H1 (cell line): ENCODE results near the gene ANKRD50.

ENCODE experiments used
- CHD1 ChIP-seq: IDR thresholded peaks from 2 replicates; pipeline ENCODE4 v1.6.1; 2012; ENCODE audit warnings: low read depth, low read length, improper control_type of control experiment
- CREB1 ChIP-seq: IDR thresholded peaks from 2 replicates; pipeline ENCODE4 v1.6.1; 2012; ENCODE audit warnings: inconsistent platforms
- EGR1 ChIP-seq: IDR thresholded peaks from 2 replicates; pipeline ENCODE4 v1.6.1; 2011; ENCODE audit warnings: low read depth, low read length, borderline replicate concordance
- EP300 ChIP-seq, 2 experiments: IDR thresholded peaks; 1 replicate in 1 of 2; 2 replicates in 1 of 2; pipeline ENCODE4 v1.6.1; 2011 to 2012; ENCODE audit warnings: low read depth in 2 of 2, low read length in 2 of 2, mild to moderate bottlenecking in 2 of 2, borderline replicate concordance in 1 of 2, inconsistent platforms in 1 of 2, moderate library complexity in 1 of 2
- GABPA ChIP-seq: IDR thresholded peaks from 2 replicates; pipeline ENCODE4 v1.6.1; 2011; ENCODE audit warnings: mild to moderate bottlenecking, low read length, moderate library complexity, borderline replicate concordance; ENCODE audit not compliant: insufficient read depth
- POLR2A ChIP-seq, 2 experiments: IDR thresholded peaks; 1 replicate in 1 of 2; 2 replicates in 1 of 2; pipeline ENCODE4 v1.6.1; 2011; ENCODE audit warnings: low read depth in 2 of 2, low read length in 2 of 2, mild to moderate bottlenecking in 2 of 2; ENCODE audit errors: control extremely low read depth in 1 of 2
- POLR2AphosphoS5 ChIP-seq: IDR thresholded peaks from 2 replicates; pipeline ENCODE4 v1.6.1; 2011; ENCODE audit warnings: low read depth, low read length
- SP2 ChIP-seq: IDR thresholded peaks from 2 replicates; pipeline ENCODE4 v1.6.1; 2012; ENCODE audit warnings: mild to moderate bottlenecking, low read length, inconsistent platforms
- SRF ChIP-seq: IDR thresholded peaks from 2 replicates; pipeline ENCODE4 v1.6.1; 2011; ENCODE audit warnings: mild to moderate bottlenecking, low read depth, low read length, moderate library complexity
- TF ChIP-seq, protein P1 (sequence below), 3 experiments: IDR thresholded peaks; 1 replicate in 2 of 3; 2 replicates in 1 of 3; pipeline versions ENCODE4 v1.5.1 to v1.6.1; 2011; ENCODE audit warnings: low read length in 3 of 3, mild to moderate bottlenecking in 3 of 3, inconsistent platforms in 2 of 3, low read depth in 1 of 3, moderate library complexity in 1 of 3; ENCODE audit not compliant: insufficient read depth in 1 of 3; ENCODE audit errors: control extremely low read depth in 1 of 3

DNA sequence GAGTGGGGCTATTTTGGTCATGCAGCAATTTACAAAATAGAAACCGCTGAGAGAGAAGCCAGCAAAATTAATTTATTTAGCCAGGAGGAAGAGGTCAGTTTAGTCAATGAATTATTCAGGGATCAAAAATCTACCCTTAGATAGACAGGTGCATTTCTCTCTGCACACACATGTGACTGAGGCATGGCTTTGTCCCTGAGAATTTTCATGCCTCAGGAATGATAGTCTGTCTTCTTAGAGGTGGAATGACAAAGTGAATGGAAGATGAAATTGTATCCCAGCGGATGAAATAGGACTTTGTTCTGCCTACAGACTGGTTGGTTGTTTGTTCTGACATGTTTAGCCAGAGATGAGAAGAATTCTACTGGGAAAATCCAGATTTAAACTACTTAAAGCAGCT, 46.0 kb downstream of the ANKRD50 start:
- TF ChIP-seq POLR2AphosphoS5 (no peak), CREB1 (no peak), SP2 (no peak), SRF (no peak), GABPA (no peak), CHD1 (no peak), POLR2A (IDR thresholded peaks at IDR 0.05; ENCODE audit: control extremely low read depth in 1 of 2, low read depth in 2 of 2, low read length in 2 of 2) (no peak), EP300 (IDR thresholded peaks at IDR 0.05; ENCODE audit: borderline replicate concordance in 1 of 2, low read depth in 2 of 2, low read length in 2 of 2) (no peak), EGR1 (no peak)
- TF ChIP-seq, protein P1, sequence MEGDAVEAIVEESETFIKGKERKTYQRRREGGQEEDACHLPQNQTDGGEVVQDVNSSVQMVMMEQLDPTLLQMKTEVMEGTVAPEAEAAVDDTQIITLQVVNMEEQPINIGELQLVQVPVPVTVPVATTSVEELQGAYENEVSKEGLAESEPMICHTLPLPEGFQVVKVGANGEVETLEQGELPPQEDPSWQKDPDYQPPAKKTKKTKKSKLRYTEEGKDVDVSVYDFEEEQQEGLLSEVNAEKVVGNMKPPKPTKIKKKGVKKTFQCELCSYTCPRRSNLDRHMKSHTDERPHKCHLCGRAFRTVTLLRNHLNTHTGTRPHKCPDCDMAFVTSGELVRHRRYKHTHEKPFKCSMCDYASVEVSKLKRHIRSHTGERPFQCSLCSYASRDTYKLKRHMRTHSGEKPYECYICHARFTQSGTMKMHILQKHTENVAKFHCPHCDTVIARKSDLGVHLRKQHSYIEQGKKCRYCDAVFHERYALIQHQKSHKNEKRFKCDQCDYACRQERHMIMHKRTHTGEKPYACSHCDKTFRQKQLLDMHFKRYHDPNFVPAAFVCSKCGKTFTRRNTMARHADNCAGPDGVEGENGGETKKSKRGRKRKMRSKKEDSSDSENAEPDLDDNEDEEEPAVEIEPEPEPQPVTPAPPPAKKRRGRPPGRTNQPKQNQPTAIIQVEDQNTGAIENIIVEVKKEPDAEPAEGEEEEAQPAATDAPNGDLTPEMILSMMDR (IDR thresholded peaks at IDR 0.05; ENCODE audit: control extremely low read depth in 1 of 3, insufficient read depth in 1 of 3, low read depth in 1 of 3, low read length in 3 of 3) = no peak
